Choroid plexus epithelial cell (primary cell): Measurements from ENCODE around the gene FHOD3.
A peak's percentile ranks its signal among the peaks of the same experiment; 100 is the strongest.

ENCODE experiments used
- DNase-seq: peaks from one replicate; pipeline ENCODE4 v3.0.0-alpha.2; 2010; ENCODE audit warnings: low read depth
- H3K4me3 ChIP-seq: 2 replicates; pipeline ENCODE4 v1.5.1; 2011; ENCODE audit warnings: low read depth, mild to moderate bottlenecking, control low read depth, low read length, moderate library complexity
- TF ChIP-seq, protein P1 (sequence below): conservative IDR thresholded peaks from 2 replicates; pipeline ENCODE4 v1.5.1; 2011; ENCODE audit warnings: low read depth, mild to moderate bottlenecking, control low read depth, inconsistent platforms, low read length, moderate library complexity

Gene FHOD3

DNA sequence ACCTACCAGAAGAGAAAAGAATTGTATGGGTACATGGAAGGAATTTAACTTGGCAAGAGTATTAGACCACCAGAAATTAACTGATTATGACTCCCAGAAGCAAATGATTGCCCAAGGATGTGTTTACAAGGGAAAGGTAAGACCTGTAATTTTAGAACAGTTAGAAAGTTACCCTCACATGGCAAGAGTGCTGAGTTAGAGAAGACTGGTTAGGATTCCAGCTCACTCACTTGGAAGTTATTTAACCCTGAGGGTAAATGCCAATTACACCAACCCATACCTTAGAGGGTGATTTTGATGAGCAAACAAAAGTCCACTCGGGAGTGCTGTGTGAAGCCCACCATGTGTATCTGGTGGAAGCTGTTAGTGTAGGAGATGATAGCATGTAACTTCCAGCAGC is 361.1 kb downstream of the FHOD3 start:
- TF ChIP-seq, protein P1, sequence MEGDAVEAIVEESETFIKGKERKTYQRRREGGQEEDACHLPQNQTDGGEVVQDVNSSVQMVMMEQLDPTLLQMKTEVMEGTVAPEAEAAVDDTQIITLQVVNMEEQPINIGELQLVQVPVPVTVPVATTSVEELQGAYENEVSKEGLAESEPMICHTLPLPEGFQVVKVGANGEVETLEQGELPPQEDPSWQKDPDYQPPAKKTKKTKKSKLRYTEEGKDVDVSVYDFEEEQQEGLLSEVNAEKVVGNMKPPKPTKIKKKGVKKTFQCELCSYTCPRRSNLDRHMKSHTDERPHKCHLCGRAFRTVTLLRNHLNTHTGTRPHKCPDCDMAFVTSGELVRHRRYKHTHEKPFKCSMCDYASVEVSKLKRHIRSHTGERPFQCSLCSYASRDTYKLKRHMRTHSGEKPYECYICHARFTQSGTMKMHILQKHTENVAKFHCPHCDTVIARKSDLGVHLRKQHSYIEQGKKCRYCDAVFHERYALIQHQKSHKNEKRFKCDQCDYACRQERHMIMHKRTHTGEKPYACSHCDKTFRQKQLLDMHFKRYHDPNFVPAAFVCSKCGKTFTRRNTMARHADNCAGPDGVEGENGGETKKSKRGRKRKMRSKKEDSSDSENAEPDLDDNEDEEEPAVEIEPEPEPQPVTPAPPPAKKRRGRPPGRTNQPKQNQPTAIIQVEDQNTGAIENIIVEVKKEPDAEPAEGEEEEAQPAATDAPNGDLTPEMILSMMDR = no peak
- DNase-seq = no peak
- H3K4me3 ChIP-seq = no peak overlapping the region

DNA sequence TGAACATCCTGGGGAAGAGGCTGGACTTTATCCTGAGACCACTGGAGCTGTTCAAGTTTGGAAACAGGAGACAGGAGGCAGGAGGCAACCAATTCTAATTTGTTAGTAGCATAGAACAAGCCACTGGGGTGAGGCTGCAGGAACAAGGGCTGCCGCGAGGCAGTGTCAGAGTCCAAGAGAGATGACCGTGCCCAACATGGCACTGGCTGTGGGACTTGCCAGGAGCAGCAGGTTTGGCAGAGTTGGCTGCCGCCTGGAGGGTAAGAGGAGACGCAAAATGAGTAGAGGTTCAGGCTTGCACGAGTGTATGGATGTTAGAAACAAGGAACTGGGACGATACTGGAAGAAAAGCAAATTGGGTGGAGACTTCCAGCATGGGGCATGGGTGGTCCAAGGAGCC is 362.8 kb downstream of the FHOD3 start:
- H3K4me3 ChIP-seq = no peak overlapping the region
- TF ChIP-seq, protein P1 = no peak
- DNase-seq = no peak

DNA sequence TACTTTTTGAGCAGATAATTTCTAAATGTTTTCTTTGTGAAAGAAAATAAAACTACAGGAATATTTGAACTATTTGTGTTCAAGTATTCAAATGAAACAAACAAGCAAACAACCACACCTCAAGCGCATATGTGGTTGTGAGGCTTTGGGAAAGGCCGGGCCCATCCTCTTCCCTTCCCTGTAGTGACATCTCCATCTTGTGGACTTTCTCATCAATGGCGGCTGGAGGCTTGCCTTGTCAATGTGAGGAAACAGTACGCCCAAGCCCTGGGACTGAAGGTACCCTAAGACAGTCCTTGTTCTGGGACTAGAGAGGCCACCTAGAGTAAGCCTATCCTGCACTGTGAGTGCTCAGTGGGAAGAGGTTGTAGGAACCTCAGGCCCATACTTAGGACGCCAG is 364.5 kb downstream of the FHOD3 start:
- DNase-seq = peak; percentile 9
- H3K4me3 ChIP-seq = no peak overlapping the region
- TF ChIP-seq, protein P1 = peak; percentile 36

DNA sequence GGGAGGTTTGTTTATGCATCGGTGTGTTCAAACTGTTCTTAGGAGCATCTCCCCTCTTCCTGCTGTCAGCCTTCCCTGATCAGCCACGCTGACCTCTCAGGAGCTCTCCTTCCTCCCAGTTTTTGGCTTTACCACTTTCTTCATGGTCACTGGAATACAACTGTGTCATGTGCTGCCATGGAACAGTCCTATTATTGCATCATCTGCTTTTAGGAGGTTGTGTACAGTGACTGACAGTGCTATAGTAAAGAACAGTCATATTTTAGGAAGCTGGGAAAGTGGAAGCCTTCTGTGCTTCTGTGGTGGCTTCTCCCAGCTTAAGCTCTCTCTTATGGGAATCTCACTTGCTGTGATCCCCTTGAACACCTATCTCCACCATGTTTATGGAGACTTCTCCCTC is 365.8 kb downstream of the FHOD3 start:
- H3K4me3 ChIP-seq = no peak overlapping the region
- no peak for DNase-seq
- TF ChIP-seq, protein P1 = no peak

DNA sequence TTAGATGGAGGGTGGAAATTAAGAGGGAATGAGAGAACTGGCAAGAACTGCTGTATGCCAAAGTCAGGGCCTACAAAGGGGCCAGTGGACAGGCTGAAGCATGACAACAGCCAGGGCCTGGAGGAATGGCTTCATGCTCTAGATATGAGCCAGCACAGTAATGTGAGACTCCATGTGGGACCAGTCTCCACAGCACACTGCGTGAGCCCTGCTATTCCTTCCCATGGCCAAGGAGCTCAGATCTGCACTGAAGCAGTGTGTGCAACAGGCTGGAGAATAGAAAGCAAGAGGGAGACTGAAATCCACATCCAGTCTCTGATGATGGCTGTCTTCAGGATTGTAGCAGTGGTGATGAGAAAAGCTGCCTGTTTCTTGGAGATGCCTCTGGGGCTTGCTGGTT is 368.4 kb downstream of the FHOD3 start:
- TF ChIP-seq, protein P1 = no peak
- no peak for DNase-seq
- no peak overlapping the region for H3K4me3 ChIP-seq

DNA sequence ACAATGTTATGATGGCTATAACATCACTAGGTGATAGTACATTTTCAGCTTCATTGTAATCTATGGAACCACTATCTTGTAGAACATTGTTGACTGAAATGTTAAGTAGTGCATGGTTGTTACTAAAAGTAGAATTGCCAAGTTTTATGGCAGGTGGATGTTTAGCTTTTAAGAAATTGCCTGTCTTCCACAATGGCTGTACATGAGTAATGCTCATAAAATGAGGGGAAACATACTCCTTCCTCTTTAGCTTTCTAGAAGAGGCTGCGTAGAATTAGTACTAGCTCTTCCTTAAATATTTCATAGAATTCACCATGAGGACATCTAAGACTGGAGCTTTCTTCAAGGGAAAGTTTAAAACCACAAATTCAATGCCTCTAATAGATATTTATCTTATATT is 370.3 kb downstream of the FHOD3 start:
- DNase-seq = no peak
- TF ChIP-seq, protein P1 = no peak
- no peak overlapping the region for H3K4me3 ChIP-seq

DNA sequence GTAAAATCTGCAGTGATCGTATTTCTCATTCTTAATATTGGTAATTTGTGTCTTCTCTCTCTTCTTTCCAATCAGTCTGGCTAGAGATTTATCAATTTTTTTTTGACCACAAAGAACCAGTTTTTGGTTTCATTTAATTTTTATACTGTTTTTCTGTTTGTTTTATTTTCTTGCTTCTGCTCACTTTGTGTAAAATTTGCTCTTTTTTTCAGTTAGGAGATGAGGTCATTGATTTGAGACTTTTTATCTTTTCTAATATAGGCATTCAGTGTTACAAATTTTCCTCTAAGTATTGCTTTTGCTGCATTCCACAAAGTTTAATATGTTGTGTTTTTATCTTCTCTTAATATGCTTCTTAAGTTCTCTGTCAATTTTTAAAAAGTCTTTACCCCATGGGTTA is 370.8 kb downstream of the FHOD3 start:
- no peak for DNase-seq
- H3K4me3 ChIP-seq = no peak overlapping the region
- TF ChIP-seq, protein P1 = no peak
